WTC11 (cell line): Measurements from ENCODE around the gene ASTN2. TPM values are rescaled to one million over a fixed set of nuclear protein-coding genes. Genes with fewer than 3 reads are reported as not detected.

Experiments
- ATAC-seq: fragments of 200-7000 bp; cut with Tn5 transposase; 2 replicates; pipeline ENCODE4 v1.10.0; 2021; ENCODE audit warnings: mild to moderate bottlenecking, moderate library complexity
- CTCF ChIA-PET: fragments of 300-600 bp; sonication (Branson Sonifier 250); formaldehyde crosslinking; loops from one replicate; lab custom pipeline; 2021; ENCODE audit warnings: antibody characterized with exemption; lab: Charles Lee
- POLR2A ChIA-PET: fragments of 350-600 bp; sonication (Branson Sonifier 250); formaldehyde crosslinking; loops from one replicate; lab custom pipeline; 2021; ENCODE audit warnings: antibody characterized with exemption; lab: Charles Lee
- DNase-seq: peaks from one replicate; pipeline ENCODE4 v3.0.0; 2021; ENCODE audit warnings: low spot score
- H3K27ac Mint-ChIP-seq: 2 replicates; pipeline ENCODE4 v1.8.0; 2021; ENCODE audit warnings: mixed read lengths
- H3K27me3 Mint-ChIP-seq: 2 replicates; pipeline ENCODE4 v1.8.0; 2021; ENCODE audit warnings: low read depth, mild to moderate bottlenecking, moderate library complexity, mixed read lengths
- H3K36me3 Mint-ChIP-seq: 2 replicates; pipeline ENCODE4 v1.8.0; 2021; ENCODE audit warnings: mixed read lengths
- H3K4me1 Mint-ChIP-seq: 2 replicates; pipeline ENCODE4 v1.8.0; 2022; ENCODE audit warnings: mixed read lengths
- H3K4me3 Mint-ChIP-seq: 2 replicates; pipeline ENCODE4 v1.8.0; 2021; ENCODE audit warnings: mild to moderate bottlenecking, moderate library complexity, mixed read lengths
- H3K9me3 Mint-ChIP-seq: 2 replicates; pipeline ENCODE4 v1.8.0; 2021; ENCODE audit warnings: mixed read lengths
- ATF6 ChIP-seq: sonication (generic); formaldehyde crosslinking; IDR thresholded peaks from 2 replicates; pipeline ENCODE4 v1.8.1; 2023; ENCODE audit warnings: mild to moderate bottlenecking, missing genetic modification reagents
- CBFB ChIP-seq: sonication (generic); formaldehyde crosslinking; IDR thresholded peaks from 2 replicates; pipeline ENCODE4 v1.8.1; 2022; ENCODE audit warnings: mild to moderate bottlenecking, low read depth, missing genetic modification reagents
- CDX4 ChIP-seq: fragments of 250-450 bp; sonication (Bioruptor Pico); IDR thresholded peaks from 2 replicates; pipeline ENCODE4 v1.9.0; 2021; ENCODE audit warnings: moderate library complexity, mild to moderate bottlenecking, inconsistent platforms, borderline replicate concordance
- CREB1 ChIP-seq: sonication (generic); formaldehyde crosslinking; IDR thresholded peaks from 2 replicates; pipeline ENCODE4 v1.8.0; 2023; ENCODE audit warnings: mild to moderate bottlenecking, missing genetic modification reagents
- FOXP1 ChIP-seq: sonication (generic); formaldehyde crosslinking; IDR thresholded peaks from 2 replicates; pipeline ENCODE4 v1.8.0; 2022; ENCODE audit warnings: missing genetic modification reagents, mild to moderate bottlenecking, moderate library complexity, borderline replicate concordance
- FOXP4 ChIP-seq: sonication (generic); formaldehyde crosslinking; IDR thresholded peaks from 2 replicates; pipeline ENCODE4 v1.8.0; 2022; ENCODE audit warnings: mild to moderate bottlenecking, missing genetic modification reagents
- GABPB1 ChIP-seq: sonication (generic); formaldehyde crosslinking; IDR thresholded peaks from 2 replicates; pipeline ENCODE4 v1.8.1; 2023; ENCODE audit warnings: mild to moderate bottlenecking, missing genetic modification reagents
- HMGA2 ChIP-seq: fragments of 250-450 bp; sonication (Bioruptor Pico); IDR thresholded peaks from 2 replicates; pipeline ENCODE4 v1.4.0; 2021; ENCODE audit warnings: mild to moderate bottlenecking, moderate library complexity
- NFATC4 ChIP-seq: fragments of 250-450 bp; sonication (Bioruptor Pico); IDR thresholded peaks from 2 replicates; pipeline ENCODE4 v1.9.0; 2021; ENCODE audit warnings: mild to moderate bottlenecking
- NR3C1 ChIP-seq: sonication (generic); formaldehyde crosslinking; conservative IDR thresholded peaks from 2 replicates; pipeline ENCODE4 v1.8.1; 2023; ENCODE audit warnings: low read depth, mild to moderate bottlenecking, missing genetic modification reagents
- OVOL2 ChIP-seq: fragments of 250-450 bp; sonication (Bioruptor Pico); IDR thresholded peaks from 2 replicates; pipeline ENCODE4 v1.9.0; 2021; ENCODE audit warnings: mild to moderate bottlenecking, borderline replicate concordance
- PRDM15 ChIP-seq: sonication (generic); formaldehyde crosslinking; IDR thresholded peaks from 2 replicates; pipeline ENCODE4 v1.8.0; 2022; ENCODE audit warnings: missing genetic modification reagents
- PRRX2 ChIP-seq: fragments of 250-450 bp; sonication (Bioruptor Pico); IDR thresholded peaks from 2 replicates; pipeline ENCODE4 v1.8.0; 2021; ENCODE audit warnings: mild to moderate bottlenecking
- RORB ChIP-seq: fragments of 250-450 bp; sonication (Bioruptor Pico); IDR thresholded peaks from 2 replicates; pipeline ENCODE4 v1.9.0; 2021; ENCODE audit warnings: mild to moderate bottlenecking
- TEAD4 ChIP-seq: sonication (generic); formaldehyde crosslinking; IDR thresholded peaks from 2 replicates; pipeline ENCODE4 v1.8.0; 2022; ENCODE audit warnings: mild to moderate bottlenecking, missing genetic modification reagents
- USF1 ChIP-seq: sonication (generic); formaldehyde crosslinking; IDR thresholded peaks from 2 replicates; pipeline ENCODE4 v1.8.0; 2022; ENCODE audit warnings: mild to moderate bottlenecking, missing genetic modification reagents
- ZMAT4 ChIP-seq: fragments of 250-450 bp; sonication (Bioruptor Pico); IDR thresholded peaks from 2 replicates; pipeline ENCODE4 v1.9.0; 2021; ENCODE audit warnings: mild to moderate bottlenecking
- ZNF121 ChIP-seq: sonication (generic); formaldehyde crosslinking; IDR thresholded peaks from 2 replicates; pipeline ENCODE4 v1.8.0; 2023; ENCODE audit warnings: missing genetic modification reagents
- ZNF317 ChIP-seq: sonication (generic); formaldehyde crosslinking; IDR thresholded peaks from 2 replicates; pipeline ENCODE4 v1.8.1; 2023; ENCODE audit warnings: low read depth, mild to moderate bottlenecking, moderate library complexity, missing genetic modification reagents, borderline replicate concordance
- ZNF396 ChIP-seq: fragments of 250-450 bp; sonication (Bioruptor Pico); IDR thresholded peaks from 2 replicates; pipeline ENCODE4 v1.8.0; 2021; ENCODE audit warnings: mild to moderate bottlenecking, moderate library complexity, borderline replicate concordance
- ZNF423 ChIP-seq: fragments of 250-450 bp; sonication (Bioruptor Pico); IDR thresholded peaks from 2 replicates; pipeline ENCODE4 v2.1.2; 2022; ENCODE audit warnings: mild to moderate bottlenecking, moderate library complexity
- total RNA-seq: library from RNA; stranded (reverse); gene quantifications from 3 replicates; pipeline ENCODE4 v1.2.3, GENCODE V29; 2021

Gene ASTN2
- total RNA-seq, 1 experiment from 2014 or later = 16.2 TPM

- Mint-ChIP-seq H3K9me3 (peaks cover 12% of the 10 kb centered on the region), H3K36me3 (peaks cover 6% of the 10 kb centered on the region), H3K27ac (no peak overlapping the region), H3K4me1 (peaks cover 3% of the 10 kb centered on the region; the same call in 1 of the 2 replicates), H3K4me3 (no peak overlapping the region), H3K27me3 (no peaks in the 10 kb centered on the region; the same call in 1 of the 2 replicates)
- ATAC-seq (no peak), DNase-seq (no peak)
- TF ChIP-seq OVOL2 = no peak
- no peak for TF ChIP-seq ZNF121
- ChIA-PET POLR2A (no interaction called here), CTCF (no interaction called here)
These were observed 233.9 kb downstream of the ASTN2 start for GRCh38 chr9:117180896-117181445.

GRCh38 chr9:117178596-117179375 lies 236.1 kb downstream of the ASTN2 start:
- DNase-seq (no peak), ATAC-seq (no peak)
- Mint-ChIP-seq H3K9me3 (peaks cover 12% of the 10 kb centered on the region), H3K27me3 (no peaks in the 10 kb centered on the region; the same call in 1 of the 2 replicates), H3K27ac (no peak overlapping the region), H3K4me3 (no peak overlapping the region), H3K4me1 (peaks cover 3% of the 10 kb centered on the region; the same call in 1 of the 2 replicates), H3K36me3 (peaks cover 6% of the 10 kb centered on the region)
- CTCF ChIA-PET = no interaction called here
- TF ChIP-seq FOXP4 (CRISPR knock-in tag) (no peak), NFATC4 (CRISPR knock-in tag) (no peak), NR3C1 (CRISPR knock-in tag) (no peak), PRRX2 (CRISPR knock-in tag) (no peak), TEAD4 (no peak), GABPB1 (no peak), RORB (CRISPR knock-in tag) (no peak), USF1 (CRISPR knock-in tag) (no peak), ZNF423 (no peak), PRDM15 (CRISPR knock-in tag) (no peak), CDX4 (CRISPR knock-in tag) (no peak), CREB1 (no peak), ZNF396 (CRISPR knock-in tag) (no peak), HMGA2 (CRISPR knock-in tag) (no peak), ZNF317 (CRISPR knock-in tag) (no peak), ZMAT4 (CRISPR knock-in tag) (no peak), CBFB (CRISPR knock-in tag) (no peak), FOXP1 (CRISPR knock-in tag) (no peak), ATF6 (no peak)
- POLR2A ChIA-PET = no interaction called here
